H9 (cell line): ENCODE data around the gene DNHD1. TPM values are rescaled to one million over a fixed set of nuclear protein-coding genes. Genes with fewer than 3 reads are reported as not detected.

ENCODE experiments used
- DNase-seq: peaks from one replicate; pipeline ENCODE4 v3.0.0-alpha.2; 2017
- H2AFZ ChIP-seq: one replicate; pipeline ENCODE4 v1.6.1; 2013; ENCODE audit warnings: mild to moderate bottlenecking, low read length, control low read depth, moderate library complexity
- H2AK5ac ChIP-seq: 2 replicates; pipeline ENCODE4 v1.6.1; 2013; ENCODE audit warnings: low read length, control low read depth, mixed read lengths; ENCODE audit not compliant: insufficient read length
- H2BK120ac ChIP-seq: one replicate; pipeline ENCODE4 v1.6.1; 2013; ENCODE audit warnings: low read depth, mild to moderate bottlenecking, low read length, control low read depth, inconsistent platforms; ENCODE audit not compliant: poor library complexity, severe bottlenecking
- H2BK12ac ChIP-seq: 2 replicates; pipeline ENCODE4 v1.6.1; 2013; ENCODE audit warnings: low read length, control low read depth, mixed read lengths, low read depth; ENCODE audit not compliant: insufficient read length
- H2BK15ac ChIP-seq: 2 replicates; pipeline ENCODE4 v1.6.1; 2013; ENCODE audit warnings: low read depth, low read length, control low read depth
- H2BK20ac ChIP-seq: one replicate; pipeline ENCODE4 v1.6.1; 2013; ENCODE audit warnings: low read depth, mild to moderate bottlenecking, low read length, control low read depth, inconsistent platforms; ENCODE audit not compliant: poor library complexity, severe bottlenecking
- H2BK5ac ChIP-seq: 2 replicates; pipeline ENCODE4 v1.6.1; 2013; ENCODE audit warnings: low read length, control low read depth, mixed read lengths; ENCODE audit not compliant: insufficient read length
- H3K14ac ChIP-seq: 2 replicates; pipeline ENCODE4 v1.6.1; 2013; ENCODE audit warnings: low read length, control low read depth; ENCODE audit not compliant: insufficient read depth
- H3K18ac ChIP-seq: 2 replicates; pipeline ENCODE4 v1.6.1; 2013; ENCODE audit warnings: low read depth, mild to moderate bottlenecking, mixed read lengths, low read length, control low read depth; ENCODE audit not compliant: insufficient read length
- H3K23ac ChIP-seq: 2 replicates; pipeline ENCODE4 v1.6.1; 2013; ENCODE audit warnings: low read length, control low read depth, mixed read lengths, low read depth; ENCODE audit not compliant: insufficient read length
- H3K23me2 ChIP-seq: 2 replicates; pipeline ENCODE4 v1.6.1; 2013; ENCODE audit warnings: low read depth, mild to moderate bottlenecking, mixed read lengths, low read length, control low read depth; ENCODE audit not compliant: insufficient read length, poor library complexity, severe bottlenecking
- H3K27ac ChIP-seq: 2 replicates; pipeline ENCODE4 v1.5.1; 2013; ENCODE audit warnings: low read length, control low read depth, mixed read lengths, low read depth; ENCODE audit not compliant: insufficient read length
- H3K27me3 ChIP-seq: 2 replicates; pipeline ENCODE4 v1.6.1; 2013; ENCODE audit warnings: low read length, control low read depth, inconsistent platforms; ENCODE audit not compliant: insufficient read depth
- H3K4ac ChIP-seq: 2 replicates; pipeline ENCODE4 v1.6.1; 2013; ENCODE audit warnings: low read depth, mild to moderate bottlenecking, control low read depth, inconsistent platforms, low read length, moderate library complexity
- H3K4me1 ChIP-seq: 2 replicates; pipeline ENCODE4 v1.6.1; 2013; ENCODE audit warnings: low read length, control low read depth, inconsistent platforms; ENCODE audit not compliant: insufficient read depth
- H3K4me2 ChIP-seq: 2 replicates; pipeline ENCODE4 v1.6.1; 2013; ENCODE audit warnings: low read length, control low read depth, mixed read lengths; ENCODE audit not compliant: insufficient read length, insufficient read depth
- H3K56ac ChIP-seq: 2 replicates; pipeline ENCODE4 v1.6.1; 2013; ENCODE audit warnings: low read depth, mild to moderate bottlenecking, mixed read lengths, low read length, control low read depth; ENCODE audit not compliant: insufficient read length
- H3K79me1 ChIP-seq: 2 replicates; pipeline ENCODE4 v1.6.1; 2013; ENCODE audit warnings: low read depth, mild to moderate bottlenecking, moderate library complexity, low read length, control low read depth, inconsistent platforms; ENCODE audit not compliant: insufficient read depth, poor library complexity, severe bottlenecking
- H3K79me2 ChIP-seq: 2 replicates; pipeline ENCODE4 v1.6.1; 2013; ENCODE audit warnings: low read length, control low read depth, inconsistent platforms; ENCODE audit not compliant: insufficient read depth
- H3K9ac ChIP-seq: 2 replicates; pipeline ENCODE4 v1.6.1; 2013; ENCODE audit warnings: low read length, control low read depth, mixed read lengths; ENCODE audit not compliant: insufficient read length; ENCODE audit errors: extremely low read depth
- H3K9me3 ChIP-seq: one replicate; pipeline ENCODE4 v1.6.1; 2013; ENCODE audit warnings: low read depth, low read length, inconsistent platforms; ENCODE audit not compliant: control insufficient read depth
- H3T11ph ChIP-seq: one replicate; pipeline ENCODE4 v1.6.1; 2013; ENCODE audit warnings: mild to moderate bottlenecking, low read length, control low read depth, inconsistent platforms
- H4K20me1 ChIP-seq: one replicate; pipeline ENCODE4 v1.6.1; 2013; ENCODE audit not compliant: control insufficient read depth, insufficient read length, insufficient read depth
- H4K5ac ChIP-seq: 2 replicates; pipeline ENCODE4 v1.6.1; 2013; ENCODE audit warnings: low read depth, mild to moderate bottlenecking, mixed read lengths, low read length, control low read depth; ENCODE audit not compliant: insufficient read length
- H4K8ac ChIP-seq: replicated peaks from 2 replicates; pipeline ENCODE4 v1.6.1; 2013; ENCODE audit warnings: low read length, control low read depth, mixed read lengths, low read depth; ENCODE audit not compliant: insufficient read length
- H4K91ac ChIP-seq: 2 replicates; pipeline ENCODE4 v1.6.1; 2013; ENCODE audit warnings: low read depth, mild to moderate bottlenecking, moderate library complexity, mixed read lengths, low read length, control low read depth; ENCODE audit not compliant: insufficient read length
- H3K27ac Mint-ChIP-seq, 3 experiments: 2 replicates in 2 of 3; 3 replicates in 1 of 3; pipeline ENCODE4 v1.8.0; 2020 to 2021; ENCODE audit warnings: mixed read lengths in 3 of 3, mild to moderate bottlenecking in 1 of 3, moderate library complexity in 1 of 3
- H3K27me3 Mint-ChIP-seq: 2 replicates; pipeline ENCODE4 v1.8.0; 2021; ENCODE audit warnings: low read depth, mild to moderate bottlenecking, moderate library complexity, mixed read lengths
- H3K36me3 Mint-ChIP-seq, 3 experiments: 2 replicates in 2 of 3; 3 replicates in 1 of 3; pipeline ENCODE4 v1.8.0; 2020 to 2021; ENCODE audit warnings: low read depth in 3 of 3, mixed read lengths in 3 of 3; ENCODE audit not compliant: insufficient read depth in 1 of 3
- H3K4me1 Mint-ChIP-seq, 2 experiments: 2 replicates each; pipeline ENCODE4 v1.8.0; 2020; ENCODE audit warnings: mixed read lengths in 2 of 2
- H3K4me3 Mint-ChIP-seq, 2 experiments: 2 replicates in 1 of 2; 3 replicates in 1 of 2; pipeline ENCODE4 v1.8.0; 2020 to 2021; ENCODE audit warnings: mild to moderate bottlenecking in 2 of 2, mixed read lengths in 2 of 2, moderate library complexity in 1 of 2
- H3K9me3 Mint-ChIP-seq, 2 experiments: 2 replicates in 1 of 2; 3 replicates in 1 of 2; pipeline ENCODE4 v1.8.0; 2020; ENCODE audit warnings: mild to moderate bottlenecking in 2 of 2, mixed read lengths in 2 of 2, moderate library complexity in 1 of 2
- WGBS: extraction: QIAGEN DNeasy Blood & Tissue Kit; methylation state at CpG from one replicate; pipeline ENCODE4 v1.1.7; 2013; ENCODE audit warnings: missing lambda C conversion rate, low lambda C conversion rate, mixed read lengths; ENCODE audit not compliant: insufficient read length; ENCODE audit errors: extremely low coverage; 5-methylcytosine and 5-hydroxymethylcytosine counted together
- total RNA-seq: library from RNA; stranded (reverse); gene quantifications from 2 replicates; pipeline ENCODE4 v1.2.1, GENCODE V29; 2021
- TF ChIP-seq, protein P1 (sequence below): fragments of 200-600 bp; sonication (generic); conservative IDR thresholded peaks from 3 replicates; pipeline ENCODE4 v1.8.0; 2021; ENCODE audit warnings: antibody characterized with exemption, mild to moderate bottlenecking

Gene DNHD1
- total RNA-seq, 1 experiment from 2014 or later: 3.5 TPM

DNA sequence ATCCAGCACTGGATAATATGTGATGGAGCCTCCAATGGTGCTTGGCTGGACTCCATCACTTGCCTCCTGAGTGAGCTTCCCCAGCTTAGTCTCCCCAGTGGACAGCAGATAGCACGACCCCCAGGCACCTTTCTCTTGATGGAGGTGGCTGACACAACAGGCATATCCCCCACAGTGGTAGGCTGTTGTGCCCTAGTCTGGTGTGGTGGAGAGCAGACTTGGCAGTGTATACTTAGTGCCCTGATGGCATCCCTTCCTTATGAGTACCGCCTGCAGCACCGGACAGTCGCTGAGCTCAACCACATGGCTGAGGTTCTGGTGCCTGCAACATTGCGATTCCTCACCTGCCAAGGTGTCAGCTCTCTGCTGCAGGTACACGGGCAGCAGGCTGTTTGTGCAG lies 50.1 kb downstream of the DNHD1 start:
- no peak overlapping the region for H3K18ac ChIP-seq
- no peak overlapping the region for H4K91ac ChIP-seq
- H2BK12ac ChIP-seq: no peak overlapping the region
- Mint-ChIP-seq H3K27me3 (no peaks in the 10 kb centered on the region; the same call in 1 of the 2 replicates), H3K9me3 (no peaks in the 10 kb centered on the region), H3K27ac (no peak overlapping the region; a peak in 1 of 7 replicates), H3K4me1 (no peaks in the 10 kb centered on the region), H3K4me3 (no peak overlapping the region), H3K36me3 (peaks cover 0 to 4% (median 0%) of the 10 kb centered on the region in 3 experiments; a peak in 1 of 7 replicates)
- no peak overlapping the region for H2BK15ac ChIP-seq
- no peak overlapping the region for H2BK120ac ChIP-seq
- no peak overlapping the region for H2BK5ac ChIP-seq
- H3K27ac ChIP-seq: no peak overlapping the region
- no peaks in the 10 kb centered on the region for H3K79me1 ChIP-seq
- no peaks in the 10 kb centered on the region for H3K79me2 ChIP-seq
- no peak overlapping the region for H3K4me2 ChIP-seq
- H4K8ac ChIP-seq: no peak overlapping the region
- no peak overlapping the region for H3T11ph ChIP-seq
- no peaks in the 10 kb centered on the region for H3K9me3 ChIP-seq
- H3K4ac ChIP-seq: no peak overlapping the region
- no peaks in the 10 kb centered on the region for H4K20me1 ChIP-seq
- no CpG with 5 or more reads among the region's 6 CpGs for WGBS
- H2BK20ac ChIP-seq: no peak overlapping the region
- no peaks in the 10 kb centered on the region for H3K27me3 ChIP-seq
- H3K23me2 ChIP-seq: no peaks in the 10 kb centered on the region
- H3K4me1 ChIP-seq: no peaks in the 10 kb centered on the region
- no peak overlapping the region for H3K23ac ChIP-seq
- no peak overlapping the region for H4K5ac ChIP-seq
- H3K56ac ChIP-seq: no peak overlapping the region
- DNase-seq: no peak
- H3K9ac ChIP-seq: no peak overlapping the region
- H2AK5ac ChIP-seq: no peak overlapping the region
- TF ChIP-seq, protein P1, sequence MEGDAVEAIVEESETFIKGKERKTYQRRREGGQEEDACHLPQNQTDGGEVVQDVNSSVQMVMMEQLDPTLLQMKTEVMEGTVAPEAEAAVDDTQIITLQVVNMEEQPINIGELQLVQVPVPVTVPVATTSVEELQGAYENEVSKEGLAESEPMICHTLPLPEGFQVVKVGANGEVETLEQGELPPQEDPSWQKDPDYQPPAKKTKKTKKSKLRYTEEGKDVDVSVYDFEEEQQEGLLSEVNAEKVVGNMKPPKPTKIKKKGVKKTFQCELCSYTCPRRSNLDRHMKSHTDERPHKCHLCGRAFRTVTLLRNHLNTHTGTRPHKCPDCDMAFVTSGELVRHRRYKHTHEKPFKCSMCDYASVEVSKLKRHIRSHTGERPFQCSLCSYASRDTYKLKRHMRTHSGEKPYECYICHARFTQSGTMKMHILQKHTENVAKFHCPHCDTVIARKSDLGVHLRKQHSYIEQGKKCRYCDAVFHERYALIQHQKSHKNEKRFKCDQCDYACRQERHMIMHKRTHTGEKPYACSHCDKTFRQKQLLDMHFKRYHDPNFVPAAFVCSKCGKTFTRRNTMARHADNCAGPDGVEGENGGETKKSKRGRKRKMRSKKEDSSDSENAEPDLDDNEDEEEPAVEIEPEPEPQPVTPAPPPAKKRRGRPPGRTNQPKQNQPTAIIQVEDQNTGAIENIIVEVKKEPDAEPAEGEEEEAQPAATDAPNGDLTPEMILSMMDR: no peak
- no peak overlapping the region for H2AFZ ChIP-seq
- H3K14ac ChIP-seq: no peak overlapping the region
